T47D (cell line): Measurements from ENCODE around the gene COBL.

Experiments
- DNase-seq, 2 experiments: peaks; one replicate each; pipeline versions ENCODE4 v3.0.0 to v3.0.0-alpha.2; 2011 to 2012; ENCODE audit warnings: low read depth in 1 of 2, low spot score in 1 of 2
- JUND ChIP-seq: IDR thresholded peaks from 2 replicates; pipeline ENCODE4 v1.6.1; 2012; ENCODE audit warnings: low read depth
- in situ Hi-C: cut with HindIII; loops from 2 replicates; pipeline ENCODE4 v1.10.0; 2016; ENCODE audit warnings: low sequenced_read_pairs, low pct_unique_long_range_greater_than_20kb

Gene COBL

GRCh38 chr7:50970092-50970491, 346.5 kb downstream of the COBL start:
- DNase-seq: peak in 1 of 2 experiments; percentile 66
- no peak for TF ChIP-seq JUND
- in situ Hi-C loops: no loop called here
